K562 (cell line): ENCODE measurements around the gene MPC1. TPM values are rescaled to one million over a fixed set of nuclear protein-coding genes. Genes with fewer than 3 reads are reported as not detected.

ENCODE experiments used
- ATAC-seq: fragments of 200-7000 bp; cut with Tn5 transposase; 3 replicates; pipeline ENCODE4 v1.9.1; 2020; ENCODE audit warnings: moderate library complexity
- BruUV-seq: library from RNA; stranded (reverse); fragments of 400-500 nt; replicated peaks from 2 replicates; lab custom pipeline; 2021; lab: Mats Ljungman, UMichigan
- CTCF ChIA-PET: fragments of 300-600 bp; formaldehyde crosslinking; extraction: SDS; loops from one replicate; lab custom pipeline; 2021; ENCODE audit warnings: low intra/inter-chr PET ratio; lab: Yijun Ruan, JAX
- POLR2A ChIA-PET: fragments of 300-600, 350-650 bp; sonication (Branson Sonifier 250); formaldehyde crosslinking; extraction: SDS; loops from one replicate; lab custom pipeline; 2021; ENCODE audit warnings: antibody characterized with exemption, inconsistent platforms; lab: Yijun Ruan, JAX
- DNase-seq, 4 experiments: peaks; one replicate each; pipeline versions ENCODE4 v3.0.0 to v3.0.0-alpha.2; 2011 to 2018; ENCODE audit warnings: low spot score in 3 of 4, mixed read lengths in 3 of 4; ENCODE audit errors: extremely low read depth in 1 of 4
- FAIRE-seq: peaks from 2 replicates; lab custom pipeline; 2011; peaks lifted over from hg19 to GRCh38; lab: Jason Lieb, UNC
- H2AFZ ChIP-seq: 2 replicates; pipeline ENCODE4 v1.6.0; 2011; ENCODE audit warnings: low read depth, low read length, control low read depth, inconsistent platforms
- H3K27ac ChIP-seq: fragments of 200-600 bp; 3 replicates; pipeline ENCODE4 v1.8.0; 2011; ENCODE audit warnings: low read depth, mild to moderate bottlenecking, control low read depth, inconsistent platforms, low read length, moderate library complexity, mixed read lengths; ENCODE audit errors: extremely low read depth
- H3K27me3 ChIP-seq, 2 experiments: fragments of 300-600 bp in 1 of 2; 2 replicates in 1 of 2; 3 replicates in 1 of 2; pipeline versions ENCODE4 v1.6.0 to v1.8.0; 2011; ENCODE audit warnings: inconsistent platforms in 2 of 2, low read length in 2 of 2, mild to moderate bottlenecking in 1 of 2, mixed read lengths in 1 of 2, moderate library complexity in 1 of 2; ENCODE audit not compliant: control insufficient read depth in 2 of 2, insufficient read depth in 2 of 2
- H3K36me3 ChIP-seq: fragments of 300-600 bp; 3 replicates; pipeline ENCODE4 v1.8.0; 2011; ENCODE audit warnings: mild to moderate bottlenecking, low read length, inconsistent platforms; ENCODE audit not compliant: control insufficient read depth, insufficient read depth
- H3K4me1 ChIP-seq, 2 experiments: fragments of 200-600 bp in 1 of 2; replicated peaks in 1 of 2; 2 replicates in 1 of 2; 3 replicates in 1 of 2; pipeline versions ENCODE4 v1.5.1 to v1.8.0; 2011; ENCODE audit warnings: inconsistent platforms in 2 of 2, low read length in 2 of 2, mild to moderate bottlenecking in 1 of 2, mixed read lengths in 1 of 2, moderate library complexity in 1 of 2; ENCODE audit not compliant: control insufficient read depth in 2 of 2, insufficient read depth in 2 of 2
- H3K4me2 ChIP-seq: 2 replicates; pipeline ENCODE4 v1.6.1; 2011; ENCODE audit warnings: low read length, control low read depth, inconsistent platforms, mixed read lengths; ENCODE audit not compliant: insufficient read depth
- H3K4me3 ChIP-seq: fragments of 200-600 bp; sonication (generic), shearing (Covaris generic); 2 replicates; pipeline ENCODE4 v1.5.1; 2016; ENCODE audit warnings: control low read depth, inconsistent platforms
- H3K79me2 ChIP-seq: fragments of 200-600 bp; 3 replicates; pipeline ENCODE4 v1.8.0; 2011; ENCODE audit warnings: low read length, inconsistent platforms; ENCODE audit not compliant: control insufficient read depth, insufficient read depth
- H3K9ac ChIP-seq, 2 experiments: 2 replicates each; pipeline versions ENCODE4 v1.6.0 to v1.6.1; 2011; ENCODE audit warnings: low read depth in 2 of 2, low read length in 2 of 2, control low read depth in 1 of 2, inconsistent platforms in 1 of 2, mild to moderate bottlenecking in 1 of 2, mixed read lengths in 1 of 2; ENCODE audit not compliant: insufficient read depth in 1 of 2
- H3K9me1 ChIP-seq: one replicate; pipeline ENCODE4 v1.6.0; 2011; ENCODE audit warnings: inconsistent platforms, mild to moderate bottlenecking, low read length, moderate library complexity; ENCODE audit not compliant: control insufficient read depth, insufficient read depth
- H3K9me3 ChIP-seq: replicated peaks from 2 replicates; pipeline ENCODE4 v1.5.1; 2011; ENCODE audit warnings: low read depth, low read length, inconsistent platforms; ENCODE audit not compliant: control insufficient read depth, insufficient read depth
- H4K20me1 ChIP-seq: replicated peaks from 2 replicates; pipeline ENCODE4 v1.6.1; 2011; ENCODE audit warnings: low read length, inconsistent platforms, mixed read lengths; ENCODE audit not compliant: control insufficient read depth, insufficient read depth
- DEAF1 ChIP-seq: fragments of 450-650 bp; formaldehyde crosslinking; IDR thresholded peaks from 2 replicates; pipeline ENCODE4 v1.4.0; 2020; ENCODE audit warnings: mild to moderate bottlenecking, moderate library complexity
- FOXJ2 ChIP-seq: fragments of 200-800 bp; sonication (Bioruptor generic); IDR thresholded peaks from 2 replicates; pipeline ENCODE4 v1.6.1; 2016; ENCODE audit warnings: missing genetic modification characterization, missing compliant biosample characterization
- RBFOX2 ChIP-seq: fragments of 200-400 bp; formaldehyde crosslinking; IDR thresholded peaks from 2 replicates; pipeline ENCODE4 v1.6.1; 2017; ENCODE audit warnings: low read depth, mild to moderate bottlenecking, low read length, moderate library complexity
- ZNF639 ChIP-seq, 2 experiments: fragments of 200-800 bp in 1 of 2; sonication (Bioruptor generic) in 1 of 2; sonication (generic) in 1 of 2; formaldehyde crosslinking in 1 of 2; IDR thresholded peaks in 1 of 2; conservative IDR thresholded peaks in 1 of 2; 2 replicates each; pipeline versions ENCODE4 v1.5.0 to v1.6.1; 2016 to 2020; ENCODE audit warnings: missing compliant biosample characterization in 1 of 2, missing genetic modification characterization in 1 of 2, missing genetic modification reagents in 1 of 2
- WGBS: fragments of 100-300 bp; shearing (Covaris generic); methylation state at CpG from one replicate; pipeline ENCODE4 v1.1.6; 2016; ENCODE audit warnings: low coverage, mixed read lengths; ENCODE audit not compliant: insufficient coverage; ENCODE audit errors: missing lambda C conversion rate; 5-methylcytosine and 5-hydroxymethylcytosine counted together
- in situ Hi-C: fragments of 300-500 bp; cut with MboI; formaldehyde crosslinking; loops from 4 replicates; pipeline ENCODE4 v1.15.0; 2018; ENCODE audit warnings: inconsistent platforms, mixed read lengths
- intact Hi-C: fragments of 100-400 bp; cut with micrococcal nuclease; formaldehyde crosslinking; loops from 2 replicates; pipeline ENCODE4 v1.14.2; 2022
- polyA plus RNA-seq, 8 experiments: library from polyadenylated mRNA; depleted of rRNA in 4 of 8; stranded (reverse) in 5 of 8; unstranded in 3 of 8; fragments of >200 nt; fragmentation: Nextera tagmentation in 2 of 8; fragmentation: Illumina TruSeq in 1 of 8; extraction: Ambion mirVana in 2 of 8; extraction: Trizol in 1 of 8; gene quantifications; 2 replicates each; pipeline versions ENCODE4 v1.2.1 to v1.2.3, GENCODE V29; 2011 to 2014; ENCODE audit warnings: inconsistent platforms in 1 of 8, missing spikeins in 1 of 8
- total RNA-seq, 7 experiments: library from RNA; depleted of rRNA in 6 of 7; stranded (reverse); fragments of >200 nt in 6 of 7; fragmentation: Illumina TruSeq in 2 of 7; extraction: Trizol in 2 of 7; gene quantifications; 2 replicates each; pipeline versions ENCODE4 v1.2.1 to v1.2.3, GENCODE V29; 2011 to 2021; ENCODE audit warnings: low replicate concordance in 1 of 7

The MPC1 gene
- total and polyA plus RNA-seq, 9 of the 15 experiments (the other 6 are each of a cell fraction or from before 2014, with no cell fraction given), result 78.6 to 185 (median 138) TPM

GRCh38 chr6:166341464-166341863, 41.3 kb downstream of the MPC1 start (continued):
- TF ChIP-seq ZNF639 (CRISPR knock-in tag; conservative IDR thresholded peaks at IDR 0.05 in 1 of 2, IDR thresholded peaks at IDR 0.05 in 1 of 2), result no peak

GRCh38 chr6:166338854-166339253, 43.9 kb downstream of the MPC1 start:
- peaks cover 94% of the 10 kb centered on the region for H3K79me2 ChIP-seq
- BruUV-seq, result no TSS peak
- intact Hi-C loops (no loop called here), in situ Hi-C loops (no loop called here)
- no peak overlapping the region for H3K4me3 ChIP-seq
- no peak overlapping the region; a peak in 1 of 4 replicates for H3K9ac ChIP-seq
- ATAC-seq (no peak), FAIRE-seq (no peak), DNase-seq (peak in 1 of 4 experiments; percentile 9)
- POLR2A ChIA-PET, result no interaction called here
- H3K9me1 ChIP-seq, result peaks cover 17% of the 10 kb centered on the region
- TF ChIP-seq FOXJ2 (tag) (no peak), RBFOX2 (0 out of 2 replicates have a peak, but pooled peaks have one; percentile 18), DEAF1 (CRISPR knock-in tag) (no peak)
- H3K4me1 ChIP-seq, result peaks cover 10 to 17% of the 10 kb centered on the region in 2 experiments; a peak in 4 of 5 replicates
- H3K9me3 ChIP-seq, result no peaks in the 10 kb centered on the region
- H3K36me3 ChIP-seq, result peaks cover 65% of the 10 kb centered on the region
- CTCF ChIA-PET, result interaction anchor here (0.6 kb wide), 1 partner anchor 25 kb away, joined by 6 read pairs; no protein-coding TSS in a partner anchor
- H2AFZ ChIP-seq, result no peak overlapping the region
- H4K20me1 ChIP-seq, result peaks cover 22% of the 10 kb centered on the region; the same call in 1 of the 2 replicates
- H3K4me2 ChIP-seq, result no peak overlapping the region
- no peak overlapping the region for H3K27ac ChIP-seq
- H3K27me3 ChIP-seq, result no peaks in the 10 kb centered on the region
- WGBS, result 96% methylated on average over 9 of the region's 9 CpGs
